NCI-H2107 treated with DMSO at 0.1 percent for 48 hours (cell line): Measurements from ENCODE around the gene PEAR1.
A peak's percentile ranks its signal among the peaks of the same experiment; 100 is the strongest.

Experiments used
- DNase-seq: peaks from one replicate; lab custom pipeline; 2025; ENCODE audit not compliant: unreplicated experiment; lab: John Stamatoyannopoulos, UW

PEAR1 gene

GRCh38 chr1:156958247-156958714 is 64.8 kb downstream of the PEAR1 start:
- DNase-seq: no peak

- peak; percentile 95 for DNase-seq
Observed at GRCh38 chr1:156959414-156959813, 65.9 kb downstream of the PEAR1 start.

- DNase-seq: no peak
Observed at GRCh38 chr1:156959925-156960324, 66.4 kb downstream of the PEAR1 start.

GRCh38 chr1:156961709-156962108 is 68.2 kb downstream of the PEAR1 start:
- DNase-seq: no peak

GRCh38 chr1:156963621-156964020 is 70.1 kb downstream of the PEAR1 start:
- no peak for DNase-seq

- no peak for DNase-seq
Observed at GRCh38 chr1:156964441-156964840, 70.9 kb downstream of the PEAR1 start.
